ENCODE results near the gene SLC15A5.

The SLC15A5 gene

DNA sequence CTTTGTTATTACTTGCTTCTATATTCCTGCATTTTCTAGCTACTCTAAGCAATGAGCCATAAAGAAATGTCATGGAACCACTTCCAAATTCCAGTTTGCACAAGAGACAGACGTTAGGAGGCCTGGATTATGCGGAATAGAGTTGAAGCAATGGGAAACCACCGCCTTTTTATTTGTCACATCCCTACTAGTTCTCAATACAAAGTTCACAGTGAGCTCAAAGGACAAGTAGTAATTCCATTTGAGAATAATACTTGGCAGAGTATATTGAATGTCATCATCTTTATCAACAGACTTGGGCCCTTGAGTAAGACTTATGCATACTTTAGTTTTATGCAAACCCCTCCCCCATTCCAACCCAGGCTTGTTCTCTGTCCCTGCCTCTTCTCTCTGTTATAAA is 3.7 kb upstream of the SLC15A5 start:
- Histone ChIP-seq H3K9me2 (replicated peaks; ENCODE audit: insufficient read depth, low read length) (no peaks in the 10 kb centered on the region), H3K79me2 (ENCODE audit: insufficient read depth, low read length) (no peaks in the 10 kb centered on the region), H3K4me3 (ENCODE audit: insufficient read depth, low read length, poor library complexity, severe bottlenecking) (no peak overlapping the region), H2AFZ (ENCODE audit: low read depth, low read length, severe bottlenecking) (no peak overlapping the region), H3K27me3 (ENCODE audit: low read length) (no peaks in the 10 kb centered on the region), H4K20me1 (ENCODE audit: low read depth, low read length) (no peaks in the 10 kb centered on the region), H3K9ac (ENCODE audit: low read length) (no peak overlapping the region), H3K36me3 (ENCODE audit: low read length) (no peaks in the 10 kb centered on the region), H3K4me2 (ENCODE audit: low read depth, low read length, poor library complexity, severe bottlenecking) (no peak overlapping the region), H3F3A (ENCODE audit: insufficient read depth) (no peaks in the 10 kb centered on the region), H3K9me3 (ENCODE audit: insufficient read depth, low read length) (no peaks in the 10 kb centered on the region), H3K27ac (ENCODE audit: low read depth, low read length) (no peak overlapping the region)
- TF ChIP-seq, protein P1, sequence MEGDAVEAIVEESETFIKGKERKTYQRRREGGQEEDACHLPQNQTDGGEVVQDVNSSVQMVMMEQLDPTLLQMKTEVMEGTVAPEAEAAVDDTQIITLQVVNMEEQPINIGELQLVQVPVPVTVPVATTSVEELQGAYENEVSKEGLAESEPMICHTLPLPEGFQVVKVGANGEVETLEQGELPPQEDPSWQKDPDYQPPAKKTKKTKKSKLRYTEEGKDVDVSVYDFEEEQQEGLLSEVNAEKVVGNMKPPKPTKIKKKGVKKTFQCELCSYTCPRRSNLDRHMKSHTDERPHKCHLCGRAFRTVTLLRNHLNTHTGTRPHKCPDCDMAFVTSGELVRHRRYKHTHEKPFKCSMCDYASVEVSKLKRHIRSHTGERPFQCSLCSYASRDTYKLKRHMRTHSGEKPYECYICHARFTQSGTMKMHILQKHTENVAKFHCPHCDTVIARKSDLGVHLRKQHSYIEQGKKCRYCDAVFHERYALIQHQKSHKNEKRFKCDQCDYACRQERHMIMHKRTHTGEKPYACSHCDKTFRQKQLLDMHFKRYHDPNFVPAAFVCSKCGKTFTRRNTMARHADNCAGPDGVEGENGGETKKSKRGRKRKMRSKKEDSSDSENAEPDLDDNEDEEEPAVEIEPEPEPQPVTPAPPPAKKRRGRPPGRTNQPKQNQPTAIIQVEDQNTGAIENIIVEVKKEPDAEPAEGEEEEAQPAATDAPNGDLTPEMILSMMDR (IDR thresholded peaks at IDR 0.05; ENCODE audit: insufficient read depth, low read length, poor library complexity, severe bottlenecking): no peak

DNA sequence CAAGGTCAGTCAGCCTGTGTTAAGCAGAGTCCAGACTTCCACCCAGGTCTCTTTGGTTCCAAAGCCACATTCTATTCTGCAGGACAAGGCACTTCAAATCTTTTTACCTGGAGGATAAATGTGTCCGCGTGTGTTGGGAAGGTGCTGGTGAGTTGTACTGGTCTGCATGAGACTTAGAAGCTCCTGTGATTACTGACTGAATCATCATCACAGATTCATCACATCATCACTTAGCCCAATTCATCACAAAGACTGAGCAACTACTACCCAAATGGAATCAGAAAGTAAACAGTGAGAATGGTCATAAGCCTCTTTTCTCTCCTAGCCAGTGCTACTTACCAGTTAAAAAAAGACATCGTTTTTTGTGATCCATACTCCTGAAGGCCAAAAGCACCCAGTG is 5.3 kb downstream of the SLC15A5 start:
- Histone ChIP-seq H3K9me3 (ENCODE audit: insufficient read depth, low read length) (no peaks in the 10 kb centered on the region), H2AFZ (ENCODE audit: low read depth, low read length, severe bottlenecking) (no peak overlapping the region), H3K27ac (ENCODE audit: low read depth, low read length) (no peak overlapping the region), H3K4me2 (ENCODE audit: low read depth, low read length, poor library complexity, severe bottlenecking) (no peak overlapping the region), H3K36me3 (ENCODE audit: low read length) (no peaks in the 10 kb centered on the region), H3K9ac (ENCODE audit: low read length) (no peak overlapping the region), H3K79me2 (ENCODE audit: insufficient read depth, low read length) (no peaks in the 10 kb centered on the region), H3K27me3 (ENCODE audit: low read length) (no peaks in the 10 kb centered on the region), H3K9me2 (replicated peaks; ENCODE audit: insufficient read depth, low read length) (no peaks in the 10 kb centered on the region), H4K20me1 (ENCODE audit: low read depth, low read length) (no peaks in the 10 kb centered on the region), H3F3A (ENCODE audit: insufficient read depth) (no peaks in the 10 kb centered on the region), H3K4me3 (ENCODE audit: insufficient read depth, low read length, poor library complexity, severe bottlenecking) (no peak overlapping the region)
- no peak for TF ChIP-seq EZH2phosphoT487 (conservative IDR thresholded peaks at IDR 0.05; ENCODE audit: low read length)
- TF ChIP-seq, protein P1 (IDR thresholded peaks at IDR 0.05; ENCODE audit: insufficient read depth, low read length, poor library complexity, severe bottlenecking): no peak

DNA sequence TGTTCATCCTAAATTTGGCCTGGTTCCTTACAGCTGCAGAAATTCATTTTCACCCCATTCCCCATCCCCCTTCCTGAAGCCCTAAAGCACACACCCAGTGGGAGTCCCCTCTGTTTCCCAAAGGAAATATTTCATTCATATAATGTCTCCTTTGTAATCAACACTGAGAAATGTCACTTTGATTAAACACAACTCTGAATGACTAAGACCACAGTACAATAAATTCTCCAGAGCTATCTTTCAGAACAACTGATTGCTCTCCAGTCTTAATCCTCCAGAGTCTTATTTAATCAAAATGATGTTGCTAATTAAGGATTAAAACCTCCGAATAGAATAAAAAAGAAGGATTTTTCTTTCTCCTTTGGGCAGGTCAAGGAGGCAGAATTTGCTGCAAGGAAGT is 6.4 kb downstream of the SLC15A5 start:
- TF ChIP-seq, protein P1 (IDR thresholded peaks at IDR 0.05; ENCODE audit: insufficient read depth, low read length, poor library complexity, severe bottlenecking): no peak
- no peak for TF ChIP-seq EZH2phosphoT487 (conservative IDR thresholded peaks at IDR 0.05; ENCODE audit: low read length)
- Histone ChIP-seq H3F3A (ENCODE audit: insufficient read depth) (no peaks in the 10 kb centered on the region), H3K79me2 (ENCODE audit: insufficient read depth, low read length) (no peaks in the 10 kb centered on the region)

DNA sequence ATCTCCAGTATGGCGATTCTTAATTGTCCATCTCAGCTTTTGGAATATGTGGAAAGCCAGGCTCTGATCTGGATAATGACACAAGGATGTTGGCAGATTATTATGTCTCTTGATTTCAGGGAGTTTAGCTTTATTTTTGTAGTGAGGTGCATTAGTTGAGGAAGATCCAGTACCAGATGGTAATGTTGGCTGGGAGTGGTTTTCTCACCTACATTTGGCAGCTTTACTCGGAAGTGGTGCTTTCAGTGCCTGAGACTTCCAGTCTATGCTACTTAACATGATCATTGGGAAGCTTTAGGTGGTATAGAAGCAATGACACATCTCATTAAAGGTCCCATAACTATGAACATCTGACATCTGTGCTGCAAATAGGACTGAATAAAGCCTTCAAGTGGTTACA is 7.5 kb downstream of the SLC15A5 start:
- Histone ChIP-seq H3K9me3 (ENCODE audit: insufficient read depth, low read length) (no peaks in the 10 kb centered on the region), H3K27me3 (ENCODE audit: low read length) (no peaks in the 10 kb centered on the region), H3K79me2 (ENCODE audit: insufficient read depth, low read length) (no peaks in the 10 kb centered on the region), H3K9ac (ENCODE audit: low read length) (no peak overlapping the region), H3K27ac (ENCODE audit: low read depth, low read length) (no peak overlapping the region), H3K9me2 (replicated peaks; ENCODE audit: insufficient read depth, low read length) (no peaks in the 10 kb centered on the region), H3F3A (ENCODE audit: insufficient read depth) (no peaks in the 10 kb centered on the region), H3K4me3 (ENCODE audit: insufficient read depth, low read length, poor library complexity, severe bottlenecking) (no peak overlapping the region), H4K20me1 (ENCODE audit: low read depth, low read length) (no peaks in the 10 kb centered on the region), H3K36me3 (ENCODE audit: low read length) (no peaks in the 10 kb centered on the region), H2AFZ (ENCODE audit: low read depth, low read length, severe bottlenecking) (no peak overlapping the region), H3K4me2 (ENCODE audit: low read depth, low read length, poor library complexity, severe bottlenecking) (no peak overlapping the region)
- TF ChIP-seq, protein P1 (IDR thresholded peaks at IDR 0.05; ENCODE audit: insufficient read depth, low read length, poor library complexity, severe bottlenecking): no peak
- no peak for TF ChIP-seq EZH2phosphoT487 (conservative IDR thresholded peaks at IDR 0.05; ENCODE audit: low read length)

More for the DNA sequence above, 6.4 kb downstream of the SLC15A5 start:
- Histone ChIP-seq H3K27ac (ENCODE audit: low read depth, low read length) (no peak overlapping the region), H3K4me2 (ENCODE audit: low read depth, low read length, poor library complexity, severe bottlenecking) (no peak overlapping the region), H3K9me3 (ENCODE audit: insufficient read depth, low read length) (no peaks in the 10 kb centered on the region), H3K4me3 (ENCODE audit: insufficient read depth, low read length, poor library complexity, severe bottlenecking) (no peak overlapping the region), H3K9ac (ENCODE audit: low read length) (no peak overlapping the region), H3K9me2 (replicated peaks; ENCODE audit: insufficient read depth, low read length) (no peaks in the 10 kb centered on the region), H4K20me1 (ENCODE audit: low read depth, low read length) (no peaks in the 10 kb centered on the region), H2AFZ (ENCODE audit: low read depth, low read length, severe bottlenecking) (no peak overlapping the region), H3K27me3 (ENCODE audit: low read length) (no peaks in the 10 kb centered on the region), H3K36me3 (ENCODE audit: low read length) (no peaks in the 10 kb centered on the region)
